Common myeloid progenitor, CD34-positive (primary cell): Measurements from ENCODE around the gene UBR4.

Experiments used
- CTCF ChIA-PET: fragments of 350-600 bp; sonication (Branson Sonifier 250); formaldehyde crosslinking; loops from one replicate; lab custom pipeline; 2021; ENCODE audit warnings: antibody characterized with exemption; lab: Charles Lee
- POLR2A ChIA-PET: fragments of 350-600 bp; sonication (Branson Sonifier 250); formaldehyde crosslinking; loops from one replicate; lab custom pipeline; 2021; ENCODE audit warnings: antibody characterized with exemption; lab: Charles Lee
- DNase-seq, 3 donors: peaks; one replicate each; pipeline versions ENCODE4 v3.0.0 to v3.0.0-alpha.2; 2013
- H3K27ac ChIP-seq, 2 experiments: 1 replicate in 1 of 2; 2 replicates in 1 of 2; pipeline ENCODE4 v1.7.0; 2013; ENCODE audit warnings: inconsistent platforms in 2 of 2, low read length in 2 of 2, mild to moderate bottlenecking in 2 of 2, low read depth in 1 of 2, moderate library complexity in 1 of 2; ENCODE audit not compliant: severe bottlenecking in 2 of 2, insufficient read depth in 1 of 2, poor library complexity in 1 of 2
- H3K27me3 ChIP-seq, 5 experiments: replicated peaks in 2 of 5; 1 replicate in 3 of 5; 2 replicates in 2 of 5; pipeline versions ENCODE4 v1.6.1 to v1.7.0; 2013; ENCODE audit warnings: low read length in 4 of 5, mild to moderate bottlenecking in 2 of 5, moderate library complexity in 2 of 5, inconsistent platforms in 1 of 5; ENCODE audit not compliant: insufficient read depth in 5 of 5, control insufficient read depth in 4 of 5
- H3K36me3 ChIP-seq, 4 experiments: 1 replicate in 2 of 4; 2 replicates in 2 of 4; pipeline versions ENCODE4 v1.6.1 to v1.7.0; 2013; ENCODE audit warnings: low read length in 3 of 4, control low read depth in 1 of 4, mild to moderate bottlenecking in 1 of 4; ENCODE audit not compliant: control insufficient read depth in 4 of 4, insufficient read depth in 4 of 4
- H3K4me1 ChIP-seq, 4 experiments: 1 replicate in 3 of 4; 2 replicates in 1 of 4; pipeline versions ENCODE4 v1.6.1 to v1.7.1; 2013; ENCODE audit warnings: low read length in 3 of 4, mild to moderate bottlenecking in 3 of 4, control low read depth in 1 of 4, inconsistent platforms in 1 of 4, moderate library complexity in 1 of 4; ENCODE audit not compliant: control insufficient read depth in 4 of 4, insufficient read depth in 4 of 4; ENCODE audit errors: control extremely low read depth in 1 of 4
- H3K4me3 ChIP-seq, 7 experiments: 1 replicate in 4 of 7; 2 replicates in 3 of 7; pipeline versions ENCODE4 v1.5.1 to v1.7.0; 2013; ENCODE audit warnings: mild to moderate bottlenecking in 7 of 7, low read length in 6 of 7, moderate library complexity in 6 of 7, inconsistent platforms in 2 of 7, low read depth in 2 of 7, control low read depth in 1 of 7; ENCODE audit not compliant: insufficient read depth in 4 of 7, control insufficient read depth in 1 of 7; ENCODE audit errors: extremely low read depth in 1 of 7
- H3K9me3 ChIP-seq, 5 experiments: 1 replicate in 4 of 5; 2 replicates in 1 of 5; pipeline versions ENCODE4 v1.6.1 to v1.7.1; 2013; ENCODE audit warnings: low read length in 4 of 5, mild to moderate bottlenecking in 2 of 5, inconsistent platforms in 1 of 5, low read depth in 1 of 5, moderate library complexity in 1 of 5; ENCODE audit not compliant: control insufficient read depth in 4 of 5, insufficient read depth in 2 of 5; ENCODE audit errors: control extremely low read depth in 1 of 5
- WGBS: methylation state at CpG from one replicate; pipeline ENCODE4 v1.1.5; 2013; ENCODE audit not compliant: insufficient coverage; 5-methylcytosine and 5-hydroxymethylcytosine counted together

UBR4 gene

GRCh38 chr1:19128968-19129514 is 81.0 kb downstream of the UBR4 start:
- H3K9me3 ChIP-seq = peaks cover 0 to 6% (median 3%) of the 10 kb centered on the region in 5 experiments
- H3K4me3 ChIP-seq = no peak overlapping the region
- peak overlapping the region in 1 of 2 experiments; percentile 37 for H3K27ac ChIP-seq
- peaks cover 15 to 36% (median 16%) of the 10 kb centered on the region in 4 experiments for H3K4me1 ChIP-seq
- DNase-seq = peak in 2 of 3 donors; percentile 10 to 26
- 93% methylated on average over 5 of the region's 6 CpGs for WGBS
- H3K36me3 ChIP-seq = peaks cover 37 to 90% (median 65%) of the 10 kb centered on the region in 4 experiments
- ChIA-PET CTCF (interaction anchor here (0.9 to 1.4 kb wide), 7 partner anchors 10 to 245 kb away, joined by 3 to 8 read pairs (median 3); no protein-coding TSS in a partner anchor), POLR2A (interaction anchor here (1.0 kb wide), 1 partner anchor 10 kb away, joined by 3 read pairs; no protein-coding TSS in a partner anchor)
- no peaks in the 10 kb centered on the region for H3K27me3 ChIP-seq

DNA sequence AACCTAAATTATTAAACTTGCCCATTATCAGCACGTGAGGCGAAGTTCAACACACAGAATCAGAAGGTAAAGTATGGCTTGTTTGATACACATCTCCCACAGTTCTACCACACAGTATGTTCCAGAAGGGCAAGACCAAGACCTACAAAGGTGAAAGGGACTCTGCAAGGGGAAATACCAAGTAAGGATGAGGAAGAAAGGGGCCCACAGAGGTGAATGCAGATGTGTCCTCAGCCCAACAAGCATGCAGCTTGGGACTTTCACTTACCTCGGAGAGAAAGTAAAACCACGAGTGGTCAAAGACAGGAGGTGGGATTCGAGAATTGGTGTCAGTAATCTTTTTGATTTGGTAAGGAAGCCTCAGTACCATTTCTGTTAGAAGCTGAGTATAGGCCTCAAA is 85.8 kb downstream of the UBR4 start:
- Histone ChIP-seq H3K4me1 (peaks cover 23 to 51% (median 29%) of the 10 kb centered on the region in 4 experiments), H3K9me3 (no peaks in the 10 kb centered on the region), H3K36me3 (peaks cover 47 to 97% (median 79%) of the 10 kb centered on the region in 4 experiments), H3K4me3 (peak overlapping the region in 2 of 7 experiments; percentile 10 to 42), H3K27ac (peak overlapping the region; percentile 71 to 85), H3K27me3 (no peaks in the 10 kb centered on the region)
- ChIA-PET CTCF (interaction anchor here (1.0 to 1.7 kb wide), 2 partner anchors 10 to 55 kb away, joined by 3 to 4 read pairs; no protein-coding TSS in a partner anchor), POLR2A (interaction anchor here (1.0 to 1.1 kb wide), 2 partner anchors 11 to 216 kb away, joined by 3 read pairs; no protein-coding TSS in a partner anchor)
- WGBS = 0% methylated on average over 1 of the region's 5 CpGs
- peak in 2 of 3 donors; percentile 35 to 76 for DNase-seq

- POLR2A ChIA-PET = interaction anchor here (0.6 to 1.1 kb wide), 3 partner anchors 11 to 234 kb away, joined by 3 read pairs; no protein-coding TSS in a partner anchor
- H3K36me3 ChIP-seq = peaks cover 46 to 97% (median 81%) of the 10 kb centered on the region in 4 experiments
- H3K4me3 ChIP-seq = peak overlapping the region in 1 of 7 experiments; percentile 44
- no peaks in the 10 kb centered on the region for H3K27me3 ChIP-seq
- no peaks in the 10 kb centered on the region for H3K9me3 ChIP-seq
- whole genome bisulfite sequencing = no CpG with 5 or more reads among the region's 1 CpG
- CTCF ChIA-PET = interaction anchor here (0.7 to 1.9 kb wide), 5 partner anchors 10 to 240 kb away, joined by 3 to 9 read pairs (median 4); no protein-coding TSS in a partner anchor
- peaks cover 23 to 49% (median 29%) of the 10 kb centered on the region in 4 experiments for H3K4me1 ChIP-seq
- H3K27ac ChIP-seq = peak overlapping the region; percentile 71 to 85
- DNase-seq = peak; percentile 80 to 93 (median 80)
Observed at GRCh38 chr1:19123837-19124236, 86.2 kb downstream of the UBR4 start.

DNA sequence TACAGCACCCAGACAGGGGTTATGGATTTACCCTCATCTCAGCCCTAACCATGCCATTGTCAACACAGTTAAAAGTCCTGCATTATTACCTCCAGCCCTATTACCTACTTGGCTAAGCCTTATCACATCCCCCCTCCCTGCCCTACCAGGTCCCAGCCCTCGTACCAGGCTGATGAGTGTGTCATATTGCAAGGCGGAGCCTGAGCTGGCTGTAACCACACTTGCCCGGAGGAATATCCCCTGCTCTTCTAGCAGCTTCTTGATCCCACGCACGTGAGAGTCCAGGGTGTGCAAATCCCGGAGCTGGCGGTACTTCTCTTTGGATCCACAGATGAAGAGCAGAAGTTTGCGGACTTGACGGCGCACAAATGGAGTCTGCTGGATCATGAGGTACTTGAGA is 87.4 kb downstream of the UBR4 start:
- DNase-seq = peak in 1 of 3 donors; percentile 13
- CTCF ChIA-PET = interaction anchor here (1.2 to 1.9 kb wide), 4 partner anchors 9 to 239 kb away, joined by 3 to 9 read pairs (median 4); no protein-coding TSS in a partner anchor
- Histone ChIP-seq H3K27me3 (no peaks in the 10 kb centered on the region), H3K4me3 (no peak overlapping the region), H3K4me1 (peaks cover 23 to 49% (median 29%) of the 10 kb centered on the region in 4 experiments), H3K36me3 (peaks cover 41 to 96% (median 78%) of the 10 kb centered on the region in 4 experiments), H3K9me3 (no peaks in the 10 kb centered on the region), H3K27ac (peak overlapping the region; percentile 71 to 85)
- POLR2A ChIA-PET = no interaction called here
- WGBS = 87% methylated on average over 8 of the region's 10 CpGs

GRCh38 chr1:19121192-19121591 is 88.9 kb downstream of the UBR4 start:
- CTCF ChIA-PET = interaction anchor here (1.0 kb wide), 2 partner anchors 8 to 237 kb away, joined by 3 to 5 read pairs; no protein-coding TSS in a partner anchor
- 84% methylated on average over 7 of the region's 7 CpGs for WGBS
- Histone ChIP-seq H3K27me3 (no peaks in the 10 kb centered on the region), H3K9me3 (no peaks in the 10 kb centered on the region), H3K4me1 (peaks cover 18 to 38% (median 29%) of the 10 kb centered on the region in 4 experiments), H3K27ac (no peak overlapping the region), H3K4me3 (no peak overlapping the region), H3K36me3 (peaks cover 40 to 96% (median 76%) of the 10 kb centered on the region in 4 experiments)
- DNase-seq = no peak
- POLR2A ChIA-PET = no interaction called here

- POLR2A ChIA-PET = no interaction called here
- 96% methylated on average over 7 of the region's 7 CpGs for WGBS
- Histone ChIP-seq H3K9me3 (no peaks in the 10 kb centered on the region), H3K4me1 (peaks cover 16 to 28% (median 24%) of the 10 kb centered on the region in 4 experiments), H3K36me3 (peaks cover 40 to 96% (median 75%) of the 10 kb centered on the region in 4 experiments), H3K27me3 (no peaks in the 10 kb centered on the region), H3K4me3 (no peak overlapping the region), H3K27ac (no peak overlapping the region)
- CTCF ChIA-PET = interaction anchor here (1.2 kb wide), 1 partner anchor 212 kb away, joined by 3 read pairs; no protein-coding TSS in a partner anchor
- no peak for DNase-seq
Observed at GRCh38 chr1:19120070-19120469, 90.0 kb downstream of the UBR4 start.
